Nephron progenitor cell (in vitro differentiated cells): ENCODE data around the gene KCNIP3.
"Not testable (repeated sequence)": the region's sequence is repeated elsewhere in the genome, so short reads cannot be mapped to it uniquely, and the experiment has no call there.

Experiments
- DNase-seq: peaks from one replicate; pipeline ENCODE4 v3.0.0; 2021
- H3K27ac Mint-ChIP-seq: 2 replicates; pipeline ENCODE4 v1.8.0; 2021; ENCODE audit warnings: mild to moderate bottlenecking, moderate library complexity, mixed read lengths
- H3K27me3 Mint-ChIP-seq: 2 replicates; pipeline ENCODE4 v1.8.0; 2021; ENCODE audit warnings: mild to moderate bottlenecking, low read depth, mixed read lengths; ENCODE audit not compliant: poor library complexity
- H3K36me3 Mint-ChIP-seq: 2 replicates; pipeline ENCODE4 v1.8.0; 2021; ENCODE audit warnings: low read depth, mixed read lengths
- H3K4me1 Mint-ChIP-seq: 2 replicates; pipeline ENCODE4 v1.8.0; 2021; ENCODE audit warnings: mixed read lengths
- H3K4me3 Mint-ChIP-seq: 2 replicates; pipeline ENCODE4 v1.8.0; 2021; ENCODE audit warnings: mild to moderate bottlenecking, moderate library complexity, mixed read lengths
- H3K9me3 Mint-ChIP-seq: 2 replicates; pipeline ENCODE4 v1.8.0; 2021; ENCODE audit warnings: mild to moderate bottlenecking, moderate library complexity, mixed read lengths
- CTCF ChIP-seq: fragments of 200-600 bp; sonication (generic); IDR thresholded peaks from 2 replicates; pipeline ENCODE4 v1.5.0; 2021; ENCODE audit warnings: antibody characterized with exemption

Gene KCNIP3

GRCh38 chr2:95399061-95399460, 101.9 kb downstream of the KCNIP3 start:
- H3K4me1 Mint-ChIP-seq: peaks cover 31% of the 10 kb centered on the region
- peaks cover 11% of the 10 kb centered on the region for H3K36me3 Mint-ChIP-seq
- peaks cover 30% of the 10 kb centered on the region for H3K27me3 Mint-ChIP-seq
- TF ChIP-seq CTCF: no peak
- DNase-seq: no peak
- H3K9me3 Mint-ChIP-seq: peaks cover 17% of the 10 kb centered on the region
- no peak overlapping the region for H3K4me3 Mint-ChIP-seq
- H3K27ac Mint-ChIP-seq: no peak overlapping the region

DNA sequence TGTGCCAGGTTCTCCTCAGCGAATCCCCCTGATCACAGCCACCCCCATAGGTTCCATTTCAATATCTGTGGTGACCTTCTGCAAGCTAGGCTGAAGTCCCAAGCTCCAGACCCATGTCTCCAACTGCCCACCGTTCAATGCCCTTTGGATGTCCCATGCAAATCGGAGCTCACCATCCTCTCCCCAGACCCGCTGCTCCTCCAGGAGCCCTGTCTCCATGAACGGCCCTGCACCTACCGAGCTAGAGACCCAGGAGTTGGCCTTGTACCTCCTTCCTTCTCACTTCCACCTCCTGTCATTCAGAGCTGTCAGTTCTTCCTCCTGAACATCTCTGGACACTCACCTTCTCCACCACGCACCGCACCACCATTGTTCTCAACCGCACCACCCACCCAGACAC, 104.3 kb downstream of the KCNIP3 start:
- no peak for TF ChIP-seq CTCF
- Mint-ChIP-seq H3K36me3 (peaks cover 11% of the 10 kb centered on the region), H3K4me3 (peak overlapping the region; percentile 96), H3K27me3 (peaks cover 14% of the 10 kb centered on the region), H3K9me3 (peaks cover 14% of the 10 kb centered on the region), H3K4me1 (peaks cover 32% of the 10 kb centered on the region), H3K27ac (peak overlapping the region; percentile 86)
- DNase-seq: no peak

DNA sequence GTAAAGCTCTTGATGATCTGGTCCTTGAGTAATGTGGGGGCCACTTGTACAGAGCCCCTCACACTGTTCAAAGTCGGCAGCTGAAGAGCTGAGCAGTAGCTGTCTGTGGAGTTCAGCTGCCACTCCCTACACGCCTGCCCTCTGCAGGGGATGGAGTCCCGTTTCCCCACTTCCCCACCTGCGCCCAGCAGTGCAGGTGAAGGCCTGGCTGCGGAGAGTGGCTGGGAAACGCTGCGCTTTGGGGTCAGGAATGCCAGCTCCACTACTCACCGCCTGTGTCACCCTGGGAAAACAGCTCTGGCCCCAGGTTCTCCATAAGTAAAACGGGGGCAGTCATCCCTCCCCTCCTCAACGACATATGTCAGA, 104.8 kb downstream of the KCNIP3 start:
- H3K4me3 Mint-ChIP-seq: peak overlapping the region; percentile 96
- peaks cover 14% of the 10 kb centered on the region for H3K9me3 Mint-ChIP-seq
- DNase-seq: not testable (repeated sequence)
- peaks cover 11% of the 10 kb centered on the region for H3K36me3 Mint-ChIP-seq
- peak overlapping the region; percentile 97 for H3K27ac Mint-ChIP-seq
- peaks cover 30% of the 10 kb centered on the region for H3K4me1 Mint-ChIP-seq
- peaks cover 11% of the 10 kb centered on the region for H3K27me3 Mint-ChIP-seq

GRCh38 chr2:95402370-95403203, 105.4 kb downstream of the KCNIP3 start, which contains the start of gene FAHD2A:
TSS of gene FAHD2A (plus strand) at chr2:95402708. CDS start at chr2:95405559, 2,851 bp downstream.
- peaks cover 27% of the 10 kb centered on the region for H3K4me1 Mint-ChIP-seq
- H3K9me3 Mint-ChIP-seq: peaks cover 14% of the 10 kb centered on the region
- TF ChIP-seq CTCF: no peak
- peak within 1 kb of the TSS; percentile 96 for H3K4me3 Mint-ChIP-seq
- peaks cover 15% of the 10 kb centered on the region for H3K36me3 Mint-ChIP-seq
- peaks cover 10% of the 10 kb centered on the region for H3K27me3 Mint-ChIP-seq
- H3K27ac Mint-ChIP-seq: peak within 1 kb of the TSS; percentile 97
- DNase-seq: peak; percentile 99

DNA sequence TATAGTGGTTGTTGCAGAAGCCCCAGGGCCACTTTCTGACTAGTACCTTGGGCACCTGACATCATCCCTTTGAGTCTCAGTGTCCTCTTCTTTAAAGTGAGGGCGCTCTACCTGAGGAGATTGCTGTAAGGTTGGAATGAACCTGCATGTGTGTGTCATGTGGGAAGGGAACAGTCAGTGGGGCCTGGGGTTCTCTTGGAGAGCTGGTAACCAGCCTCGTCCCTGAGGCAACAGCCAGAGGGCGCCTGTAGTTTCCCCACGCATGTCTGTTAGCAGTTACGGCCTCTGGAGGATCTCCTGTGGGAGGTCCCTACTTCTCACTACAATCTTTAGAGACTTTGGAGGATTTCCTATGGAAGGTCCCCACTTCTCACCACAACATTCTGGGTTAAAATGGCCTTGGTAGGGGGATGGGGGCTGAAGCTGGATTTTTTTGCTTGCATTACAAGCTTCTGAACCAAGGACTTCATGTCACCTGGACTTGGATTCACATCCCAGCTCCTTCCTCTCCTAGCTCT, 106.1 kb downstream of the KCNIP3 start:
- not testable (repeated sequence) for DNase-seq, H3K27me3 Mint-ChIP-seq
- Mint-ChIP-seq H3K4me3 (peak overlapping the region; percentile 96), H3K9me3 (peaks cover 14% of the 10 kb centered on the region), H3K27ac (peak overlapping the region; percentile 97), H3K4me1 (peaks cover 27% of the 10 kb centered on the region), H3K36me3 (peaks cover 21% of the 10 kb centered on the region)

DNA sequence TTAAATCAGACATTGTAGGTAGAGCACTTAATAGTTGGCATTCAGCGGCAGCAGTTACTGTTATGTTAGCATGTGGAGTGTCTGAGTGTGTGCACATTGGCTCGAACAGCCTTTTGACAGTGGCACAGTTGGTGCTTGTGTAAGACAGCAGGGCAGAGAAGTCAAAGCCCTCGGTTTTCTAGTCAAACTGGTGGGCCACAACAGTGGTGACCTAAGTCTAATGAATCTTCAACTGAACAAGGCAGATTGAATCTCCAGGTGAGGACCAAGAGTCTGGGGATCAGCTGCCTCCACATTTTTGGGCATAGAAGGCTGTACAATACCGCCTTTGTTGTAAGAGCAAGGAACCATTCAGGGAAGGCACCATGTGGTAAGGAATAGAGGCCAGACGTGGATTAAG, 106.7 kb downstream of the KCNIP3 start:
- peak overlapping the region; percentile 96 for H3K4me3 Mint-ChIP-seq
- peaks cover 14% of the 10 kb centered on the region for H3K9me3 Mint-ChIP-seq
- H3K4me1 Mint-ChIP-seq: peaks cover 27% of the 10 kb centered on the region
- DNase-seq, H3K27ac Mint-ChIP-seq, H3K27me3 Mint-ChIP-seq: not testable (repeated sequence)
- peaks cover 24% of the 10 kb centered on the region for H3K36me3 Mint-ChIP-seq

DNA sequence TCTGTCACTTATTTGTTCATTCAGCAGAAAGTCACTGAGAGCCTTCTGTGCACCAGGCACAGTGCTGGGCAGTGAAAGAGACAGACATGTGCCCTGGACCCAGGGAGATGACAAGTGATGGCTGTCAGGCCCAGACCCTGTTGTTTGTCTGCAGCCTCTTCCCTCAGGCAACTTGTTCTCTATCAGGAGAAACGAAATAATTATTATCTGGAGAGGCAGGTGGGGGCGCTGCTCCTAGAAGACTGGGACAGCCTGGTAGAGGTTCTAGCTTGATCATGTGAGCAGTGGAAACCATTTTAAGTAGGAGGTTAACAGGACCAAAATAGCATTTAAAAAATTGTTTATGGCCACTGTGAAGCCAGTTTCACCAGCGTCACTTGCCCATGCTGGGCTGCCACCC, 107.5 kb downstream of the KCNIP3 start:
- not testable (repeated sequence) for H3K27ac Mint-ChIP-seq, H3K27me3 Mint-ChIP-seq, H3K9me3 Mint-ChIP-seq, DNase-seq
- Mint-ChIP-seq H3K4me3 (peak overlapping the region; percentile 55), H3K4me1 (peaks cover 27% of the 10 kb centered on the region), H3K36me3 (peaks cover 26% of the 10 kb centered on the region)

DNA sequence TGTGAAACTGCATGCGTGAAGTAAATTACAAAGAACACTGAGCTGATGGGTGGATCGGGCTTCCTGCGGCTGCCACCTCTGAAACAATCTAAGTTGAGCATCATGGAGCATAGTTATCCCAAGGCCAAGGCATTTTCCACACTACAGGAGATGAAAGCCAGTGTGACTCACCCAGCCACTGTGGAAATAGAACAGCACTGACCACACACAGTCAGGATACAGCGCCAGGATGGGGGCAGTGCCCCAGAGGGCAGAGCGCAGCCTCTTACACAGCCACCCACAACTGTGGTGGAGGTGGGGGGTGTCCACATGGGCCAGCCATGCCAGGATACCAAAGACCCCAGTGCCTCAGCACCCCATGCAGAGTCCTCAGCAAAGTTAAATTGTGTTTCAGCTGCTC, 114.1 kb downstream of the KCNIP3 start:
- DNase-seq, H3K4me1 Mint-ChIP-seq, H3K27ac Mint-ChIP-seq, H3K27me3 Mint-ChIP-seq, H3K9me3 Mint-ChIP-seq, H3K4me3 Mint-ChIP-seq: not testable (repeated sequence)
- peaks cover 30% of the 10 kb centered on the region for H3K36me3 Mint-ChIP-seq
